GM23338 (cell line): Measurements from ENCODE around the gene RELB. TPM values are rescaled to one million over a fixed set of nuclear protein-coding genes. Genes with fewer than 3 reads are reported as not detected.

Experiments used
- ATAC-seq: fragments of 200-7000 bp; cut with Tn5 transposase; 3 replicates; pipeline ENCODE4 v1.9.1; 2020
- DNase-seq: peaks from one replicate; pipeline ENCODE4 v3.0.0-alpha.2; 2015; ENCODE audit warnings: low spot score
- H2AFZ ChIP-seq: fragments of 200-600 bp; sonication (generic); 2 replicates; pipeline ENCODE4 v1.8.0; 2016; ENCODE audit warnings: antibody characterized with exemption, mild to moderate bottlenecking, moderate library complexity
- H3F3A ChIP-seq: fragments of 200-600 bp; sonication (generic); replicated peaks from 2 replicates; pipeline ENCODE4 v1.8.0; 2017; ENCODE audit warnings: antibody characterized with exemption, mixed run types, low read depth
- H3K27ac ChIP-seq: fragments of 200-600 bp; sonication (generic); 2 replicates; pipeline ENCODE4 v1.6.1; 2016; ENCODE audit warnings: low read depth
- H3K27me3 ChIP-seq: fragments of 200-600 bp; sonication (generic); 2 replicates; pipeline ENCODE4 v1.8.0; 2016; ENCODE audit warnings: mild to moderate bottlenecking, mixed run types, moderate library complexity; ENCODE audit not compliant: insufficient read depth
- H3K36me3 ChIP-seq: fragments of 200-600 bp; sonication (generic); 2 replicates; pipeline ENCODE4 v1.8.0; 2016; ENCODE audit warnings: mild to moderate bottlenecking; ENCODE audit not compliant: insufficient read depth
- H3K4me1 ChIP-seq: fragments of 200-600 bp; sonication (generic); 2 replicates; pipeline ENCODE4 v1.8.0; 2016; ENCODE audit warnings: mild to moderate bottlenecking, moderate library complexity; ENCODE audit not compliant: insufficient read depth
- H3K4me2 ChIP-seq: fragments of 200-600 bp; sonication (generic); 2 replicates; pipeline ENCODE4 v1.7.1; 2017; ENCODE audit warnings: mixed run types
- H3K4me3 ChIP-seq: fragments of 200-600 bp; sonication (generic); 2 replicates; pipeline ENCODE4 v1.6.1; 2016; ENCODE audit warnings: mixed run types
- H3K79me2 ChIP-seq: fragments of 200-600 bp; sonication (generic); replicated peaks from 2 replicates; pipeline ENCODE4 v1.8.0; 2017; ENCODE audit warnings: mild to moderate bottlenecking; ENCODE audit not compliant: insufficient read depth
- H3K9me2 ChIP-seq: fragments of 200-600 bp; sonication (generic); 2 replicates; pipeline ENCODE4 v1.8.0; 2017; ENCODE audit not compliant: insufficient read depth
- H4K20me1 ChIP-seq: fragments of 200-600 bp; sonication (generic); replicated peaks from 2 replicates; pipeline ENCODE4 v1.8.0; 2017; ENCODE audit warnings: mild to moderate bottlenecking; ENCODE audit not compliant: insufficient read depth
- H3K27ac Mint-ChIP-seq: 2 replicates; pipeline ENCODE4 v1.8.0; 2020; ENCODE audit warnings: inconsistent platforms, mild to moderate bottlenecking, moderate library complexity, mixed read lengths
- H3K27me3 Mint-ChIP-seq: 3 replicates; pipeline ENCODE4 v1.8.0; 2022; ENCODE audit warnings: low read depth, mild to moderate bottlenecking, moderate library complexity, mixed read lengths, inconsistent platforms; ENCODE audit not compliant: insufficient read depth, poor library complexity
- H3K36me3 Mint-ChIP-seq: 3 replicates; pipeline ENCODE4 v1.8.0; 2021; ENCODE audit warnings: low read depth, mild to moderate bottlenecking, inconsistent platforms, moderate library complexity, mixed read lengths
- H3K4me1 Mint-ChIP-seq: 3 replicates; pipeline ENCODE4 v1.8.0; 2020; ENCODE audit warnings: mild to moderate bottlenecking, inconsistent platforms, mixed read lengths
- H3K4me3 Mint-ChIP-seq: 3 replicates; pipeline ENCODE4 v1.8.0; 2021; ENCODE audit warnings: moderate library complexity, mild to moderate bottlenecking, inconsistent platforms, mixed read lengths
- H3K9me3 Mint-ChIP-seq: 3 replicates; pipeline ENCODE4 v1.8.0; 2020; ENCODE audit warnings: moderate library complexity, mild to moderate bottlenecking, inconsistent platforms, mixed read lengths
- CREB1 ChIP-seq: fragments of 250-450 bp; sonication (Bioruptor Pico); IDR thresholded peaks from 2 replicates; pipeline ENCODE4 v1.5.0; 2020; ENCODE audit warnings: low read depth, mild to moderate bottlenecking, moderate library complexity
- ETS1 ChIP-seq: IDR thresholded peaks from 2 replicates; pipeline ENCODE4 v1.6.1; 2016; ENCODE audit warnings: antibody characterized with exemption
- EZH2 ChIP-seq: fragments of 200-600 bp; sonication (generic); IDR thresholded peaks from one replicate; pipeline ENCODE4 v1.8.0; 2017; ENCODE audit warnings: antibody characterized with exemption, mild to moderate bottlenecking, low read depth; ENCODE audit not compliant: unreplicated experiment
- EZH2phosphoT487 ChIP-seq: fragments of 200-600 bp; sonication (generic); IDR thresholded peaks from one replicate; pipeline ENCODE4 v1.8.1; 2018; ENCODE audit warnings: antibody characterized with exemption; ENCODE audit not compliant: unreplicated experiment
- JUNB ChIP-seq: IDR thresholded peaks from one replicate; pipeline ENCODE4 v1.6.1; 2016; ENCODE audit warnings: antibody characterized with exemption; ENCODE audit not compliant: unreplicated experiment
- NANOG ChIP-seq: IDR thresholded peaks from 2 replicates; pipeline ENCODE4 v1.6.1; 2016; ENCODE audit warnings: antibody characterized with exemption, borderline replicate concordance
- POLR2AphosphoS5 ChIP-seq: IDR thresholded peaks from 2 replicates; pipeline ENCODE4 v1.6.1; 2016; ENCODE audit warnings: antibody characterized with exemption, low read depth
- REST ChIP-seq: IDR thresholded peaks from one replicate; pipeline ENCODE4 v1.6.1; 2018; ENCODE audit warnings: antibody characterized with exemption; ENCODE audit not compliant: unreplicated experiment
- STAT1 ChIP-seq: IDR thresholded peaks from one replicate; pipeline ENCODE4 v1.6.1; 2016; ENCODE audit warnings: antibody characterized with exemption; ENCODE audit not compliant: unreplicated experiment
- ZNF114 ChIP-seq: fragments of 250-450 bp; sonication (Bioruptor Pico); IDR thresholded peaks from 2 replicates; pipeline ENCODE4 v1.5.0; 2020; ENCODE audit warnings: mild to moderate bottlenecking, moderate library complexity
- ZNF331 ChIP-seq: fragments of 250-450 bp; sonication (Bioruptor Pico); IDR thresholded peaks from 2 replicates; pipeline ENCODE4 v1.5.0; 2020; ENCODE audit warnings: low read depth, mild to moderate bottlenecking, moderate library complexity
- ZNF462 ChIP-seq: fragments of 250-450 bp; sonication (Bioruptor Pico); IDR thresholded peaks from 2 replicates; pipeline ENCODE4 v1.5.0; 2020; ENCODE audit warnings: mild to moderate bottlenecking, moderate library complexity
- polyA plus RNA-seq: library from polyadenylated mRNA; unstranded; fragments of >200 nt; fragmentation: Nextera tagmentation; extraction: Ambion mirVana; gene quantifications from 2 replicates; pipeline ENCODE4 v1.2.1, GENCODE V29; 2016
- total RNA-seq: library from RNA; depleted of rRNA; stranded (reverse); fragments of >200 nt; shearing (Covaris generic); gene quantifications from 2 replicates; pipeline ENCODE4 v1.2.3, GENCODE V29; 2014

Gene RELB
- total and polyA plus RNA-seq, 2 experiments from 2014 or later: 7.9 to 13.1 TPM

GRCh38 chr19:45061965-45062364, 60.7 kb downstream of the RELB start (continued):
- TF ChIP-seq ETS1 (no peak), EZH2phosphoT487 (no peak), JUNB (no peak), EZH2 (no peak), ZNF114 (CRISPR knock-in tag) (no peak), CREB1 (CRISPR knock-in tag) (no peak), ZNF331 (CRISPR knock-in tag) (no peak), POLR2AphosphoS5 (no peak), STAT1 (no peak), NANOG (no peak)

- TF ChIP-seq REST (no peak), POLR2AphosphoS5 (no peak), ZNF331 (CRISPR knock-in tag) (no peak), JUNB (no peak), NANOG (no peak), STAT1 (no peak), ZNF462 (CRISPR knock-in tag) (no peak), EZH2phosphoT487 (no peak), CREB1 (CRISPR knock-in tag) (no peak)
- Histone ChIP-seq H3K27ac (no peak overlapping the region), H2AFZ (no peak overlapping the region), H3K4me2 (no peak overlapping the region), H3K9me2 (no peaks in the 10 kb centered on the region), H3F3A (peaks cover 3% of the 10 kb centered on the region; the same call in 1 of the 2 replicates), H3K4me1 (no peaks in the 10 kb centered on the region), H3K4me3 (no peak overlapping the region), H3K36me3 (peaks cover 21% of the 10 kb centered on the region), H3K27me3 (no peaks in the 10 kb centered on the region), H4K20me1 (peaks cover 12% of the 10 kb centered on the region; the same call in 1 of the 2 replicates), H3K79me2 (peaks cover 8% of the 10 kb centered on the region; the same call in 1 of the 2 replicates)
- H3K36me3 Mint-ChIP-seq: peaks cover 70% of the 10 kb centered on the region
- H3K4me3 Mint-ChIP-seq: no peak overlapping the region
- no peaks in the 10 kb centered on the region for H3K9me3 Mint-ChIP-seq
- peaks cover 6% of the 10 kb centered on the region for H3K4me1 Mint-ChIP-seq
- H3K27me3 Mint-ChIP-seq: peaks cover 15% of the 10 kb centered on the region
- ATAC-seq (no peak), DNase-seq (no peak)
- no peak overlapping the region for H3K27ac Mint-ChIP-seq
Observed at GRCh38 chr19:45063851-45064801, 62.9 kb downstream of the RELB start.
